NCI-H82 treated with DMSO at 0.1 percent for 48 hours (cell line): ENCODE data around the gene C20orf96.
"Not testable (repeated sequence)": the region's sequence is repeated elsewhere in the genome, so short reads cannot be mapped to it uniquely, and the experiment has no call there.

ENCODE experiments used
- DNase-seq: peaks from one replicate; lab custom pipeline; 2025; ENCODE audit not compliant: unreplicated experiment; lab: John Stamatoyannopoulos, UW

C20orf96 gene

DNA sequence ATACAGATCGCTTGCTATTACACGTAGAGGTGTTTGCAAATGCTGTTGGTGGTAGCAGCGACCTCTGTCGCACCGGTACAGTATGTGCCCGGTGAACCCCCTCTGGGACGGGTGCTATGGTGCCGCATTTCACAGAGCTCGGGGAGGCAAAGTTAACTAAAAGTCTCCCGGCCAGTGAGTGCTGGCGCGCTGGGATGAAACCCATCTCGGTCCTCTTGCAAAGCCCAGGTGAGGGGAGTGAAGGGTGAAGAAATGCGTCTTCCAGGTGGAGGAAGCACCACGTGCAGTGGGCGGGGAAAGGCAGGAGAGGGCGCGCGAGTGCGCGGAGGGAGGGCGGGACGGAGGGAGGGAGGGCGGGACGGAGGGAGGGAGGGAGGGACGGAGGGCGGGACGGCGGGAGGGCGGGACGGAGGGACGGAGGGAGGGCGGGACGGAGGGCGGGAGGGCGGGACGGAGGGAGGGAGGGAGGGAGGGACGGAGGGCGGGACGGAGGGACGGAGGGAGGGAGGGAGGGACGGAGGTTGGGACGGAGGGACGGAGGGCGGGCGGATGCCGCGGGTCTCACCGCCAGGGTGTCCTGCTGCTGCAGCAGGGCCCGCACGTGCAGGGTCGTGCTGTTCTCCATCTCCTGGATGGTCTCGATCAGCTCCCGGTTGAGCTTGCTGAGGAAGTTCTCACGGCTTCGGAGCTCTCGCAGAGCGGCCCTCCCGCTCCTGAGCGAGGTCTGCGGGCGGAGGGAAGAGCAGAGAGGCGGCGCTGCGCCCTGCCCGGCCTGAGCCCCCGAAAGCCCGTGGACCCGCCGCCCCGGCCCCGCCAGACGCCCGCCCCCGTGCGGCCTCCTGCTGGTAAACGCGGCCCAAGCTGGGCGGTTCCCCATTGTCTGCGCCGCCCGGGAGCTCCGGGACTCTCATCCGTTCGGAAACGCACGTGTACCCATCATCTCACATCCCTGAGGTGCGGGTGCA, 11.7 kb downstream of the C20orf96 start:
- DNase-seq = no peak

DNA sequence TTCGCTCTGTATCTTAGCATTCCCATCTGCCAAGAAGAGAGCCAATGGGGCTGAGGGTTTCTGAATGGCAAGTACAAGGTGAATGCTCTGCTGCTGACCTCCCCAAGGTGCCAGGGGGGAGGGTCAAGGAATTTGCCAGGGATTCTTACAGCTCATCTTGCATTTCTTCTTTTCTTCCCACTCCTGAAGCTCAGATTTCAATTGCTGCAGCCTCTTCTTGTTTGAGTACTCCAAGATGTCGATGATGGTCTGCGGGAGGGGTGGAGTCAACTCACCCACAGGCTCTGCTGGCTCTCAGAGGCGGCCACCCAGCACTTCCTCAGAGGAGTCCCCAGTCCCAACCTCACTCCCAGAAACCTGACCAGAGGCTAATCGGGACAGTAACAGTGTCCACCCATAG, 12.4 kb downstream of the C20orf96 start:
- DNase-seq = no peak

DNA sequence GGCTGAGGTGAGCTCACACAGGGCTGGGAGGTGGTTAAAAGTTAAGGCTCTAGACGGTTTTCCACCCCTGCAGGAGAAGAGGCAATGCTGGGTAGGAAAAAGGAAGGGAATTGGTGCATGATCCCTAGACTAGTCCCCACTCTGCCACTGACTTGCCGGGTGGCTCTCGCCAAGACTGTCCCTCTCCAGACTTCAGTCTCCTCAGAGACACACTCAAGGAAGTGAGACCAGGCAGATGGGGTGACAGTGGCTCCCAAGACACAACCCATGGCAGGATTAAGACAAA, 13.1 kb downstream of the C20orf96 start:
- DNase-seq = no peak

DNA sequence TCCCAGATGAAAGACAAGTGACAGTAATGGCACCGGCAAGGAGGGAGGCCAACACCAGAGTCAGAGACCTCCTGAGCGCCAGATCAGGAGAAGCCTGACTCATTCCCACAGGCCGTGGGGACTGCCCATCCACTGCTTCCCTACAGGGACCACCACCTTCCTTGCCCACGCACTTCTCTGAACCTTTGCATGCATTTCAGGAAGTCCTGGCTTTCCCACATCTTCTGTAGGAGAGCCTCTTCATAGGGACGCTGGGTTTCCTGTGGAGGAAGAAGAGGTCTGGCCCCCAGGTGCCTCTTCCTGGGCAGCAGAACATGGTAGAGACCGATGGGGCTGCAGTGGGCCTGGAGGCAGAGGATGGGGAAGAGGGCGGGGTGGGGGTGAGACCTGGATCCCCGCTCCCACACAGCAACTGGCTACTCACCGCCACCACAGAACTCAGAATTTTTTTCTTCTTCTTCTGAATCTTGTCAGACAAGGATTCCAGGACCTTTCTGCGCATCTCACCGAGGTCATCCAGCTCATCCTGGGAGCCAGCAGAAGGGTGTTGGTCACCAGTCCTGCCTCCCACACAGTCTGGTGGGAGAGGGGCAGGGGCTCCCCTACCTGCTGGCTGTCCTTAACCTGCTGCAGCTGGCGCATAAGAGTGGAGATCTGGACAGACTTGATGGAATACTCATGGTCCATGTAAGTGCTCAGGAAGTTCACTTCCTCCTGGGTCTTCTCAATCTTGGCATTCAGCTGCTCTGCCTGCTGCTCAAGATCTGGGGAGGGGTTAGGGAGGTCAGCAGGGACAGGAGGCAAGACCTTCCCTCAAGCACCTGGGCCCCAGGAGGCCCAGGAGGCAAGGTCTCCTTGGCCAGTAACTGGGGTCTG, 13.7 kb downstream of the C20orf96 start:
- DNase-seq = no peak

DNA sequence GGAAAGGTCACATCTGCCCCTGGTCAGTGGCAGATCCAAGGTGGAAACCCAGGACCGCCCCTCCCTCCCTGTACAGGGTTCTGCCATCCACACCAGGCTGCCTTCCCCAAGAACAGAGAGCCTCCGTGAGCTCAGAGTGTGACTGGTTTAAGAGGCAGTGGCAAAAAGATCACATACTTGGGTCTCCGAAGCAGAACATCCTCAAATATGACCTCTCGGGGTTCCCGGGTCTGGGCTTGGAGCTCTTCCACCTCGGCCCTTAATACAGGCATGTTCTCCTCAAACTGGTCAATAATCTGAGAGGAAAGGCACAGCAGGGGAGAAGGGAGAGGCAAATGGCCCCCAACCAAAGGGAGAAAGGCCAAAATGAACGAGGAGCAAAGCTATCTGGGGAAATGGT, 14.8 kb downstream of the C20orf96 start:
- DNase-seq = no peak

DNA sequence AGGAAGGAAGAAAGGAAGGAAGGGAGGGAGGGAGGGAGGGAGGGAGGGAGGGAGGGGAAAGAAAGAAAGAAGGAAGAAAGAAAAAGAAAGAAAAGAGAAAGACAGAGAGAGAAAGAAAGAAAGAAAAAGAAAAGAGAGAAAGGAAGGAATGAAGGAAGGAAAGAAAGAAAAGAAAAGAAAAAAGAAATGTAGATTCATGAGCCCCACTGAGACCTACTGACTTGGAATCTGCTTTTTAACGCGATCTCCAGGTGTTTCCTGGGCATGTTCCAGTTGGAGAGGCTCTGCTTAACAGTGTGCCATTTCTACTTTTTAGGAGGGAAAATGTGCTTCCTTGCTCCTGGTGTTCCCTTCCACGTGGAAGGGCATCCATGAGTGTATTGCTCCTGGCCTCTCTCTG, 16.7 kb downstream of the C20orf96 start:
- DNase-seq = no peak

DNA sequence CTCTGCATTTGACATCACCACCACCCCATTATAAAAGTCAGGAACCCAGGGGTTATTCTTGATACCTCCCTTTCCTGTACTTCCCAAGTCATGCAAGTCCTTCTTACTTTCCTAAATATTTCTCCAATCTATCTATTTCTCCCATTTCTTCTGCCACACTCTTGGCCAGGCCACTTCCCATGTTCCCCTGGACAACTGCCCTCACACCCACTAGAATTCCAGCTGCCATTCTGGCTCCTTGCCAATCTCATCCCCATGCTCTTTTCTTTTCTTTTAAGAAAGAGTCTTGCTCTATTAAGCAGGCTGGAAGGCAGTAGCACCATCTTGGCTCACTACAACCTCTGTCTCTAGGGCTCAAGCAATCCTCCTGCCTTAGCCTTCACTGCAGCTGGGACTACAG, 17.8 kb downstream of the C20orf96 start:
- DNase-seq = no peak

DNA sequence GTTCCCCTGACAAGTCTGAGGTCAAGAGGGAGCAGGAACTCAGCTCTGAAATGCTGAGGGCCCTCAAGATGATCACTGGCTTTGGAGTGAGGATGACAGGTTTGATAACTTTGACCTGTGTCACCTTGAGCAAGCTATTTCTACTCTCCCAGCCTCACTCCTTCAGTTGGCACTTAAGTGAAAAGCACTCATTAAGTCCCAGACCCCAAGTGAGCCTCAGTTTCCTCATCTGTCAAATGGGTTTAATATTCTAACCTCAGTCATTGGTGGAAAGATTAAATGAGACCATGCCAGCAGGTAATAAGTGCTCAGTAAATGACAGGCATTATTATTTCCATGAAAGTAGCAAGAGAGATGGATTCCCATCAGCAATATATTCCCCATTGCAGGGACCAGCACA, 19.0 kb downstream of the C20orf96 start:
- DNase-seq = no peak

DNA sequence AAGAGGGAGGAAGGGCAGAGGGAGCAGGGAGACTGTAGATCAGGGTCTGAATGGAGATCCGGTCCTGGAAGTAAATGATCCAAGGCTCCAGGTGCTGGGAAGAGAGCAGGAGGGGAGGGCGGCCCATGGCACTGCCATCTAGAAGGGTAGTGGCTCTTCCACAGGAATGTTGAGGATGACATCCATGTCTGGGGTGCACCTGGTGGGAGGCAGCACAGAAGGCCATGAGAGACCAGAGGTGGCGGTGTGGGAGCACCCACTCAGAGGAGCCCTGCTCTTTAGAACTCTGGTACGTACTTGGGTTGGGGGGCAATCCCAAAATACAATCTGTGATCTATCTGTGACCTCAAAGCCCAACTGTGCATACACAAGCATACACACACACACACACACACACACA, 19.5 kb downstream of the C20orf96 start:
- DNase-seq = no peak

DNA sequence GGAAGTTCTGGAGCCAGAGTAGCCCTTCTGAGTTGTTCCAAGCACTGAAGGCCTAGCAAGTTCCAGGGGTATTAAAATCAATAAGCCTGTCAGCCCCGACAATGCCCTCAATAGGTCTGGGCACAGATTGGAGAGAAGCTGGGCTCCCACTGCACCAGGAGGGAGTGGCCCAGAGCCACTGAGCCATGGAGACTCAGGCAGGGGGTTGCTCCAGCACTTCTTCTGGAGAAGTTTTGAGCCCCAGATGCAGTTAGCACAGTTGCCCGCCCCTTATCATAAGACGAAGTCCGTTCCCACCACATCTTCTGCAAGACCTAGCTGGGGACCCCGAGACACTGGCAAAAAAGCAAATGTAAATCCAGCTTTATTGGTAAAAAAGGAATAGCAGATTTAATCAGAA, 20.0 kb downstream of the C20orf96 start:
- no peak for DNase-seq

DNA sequence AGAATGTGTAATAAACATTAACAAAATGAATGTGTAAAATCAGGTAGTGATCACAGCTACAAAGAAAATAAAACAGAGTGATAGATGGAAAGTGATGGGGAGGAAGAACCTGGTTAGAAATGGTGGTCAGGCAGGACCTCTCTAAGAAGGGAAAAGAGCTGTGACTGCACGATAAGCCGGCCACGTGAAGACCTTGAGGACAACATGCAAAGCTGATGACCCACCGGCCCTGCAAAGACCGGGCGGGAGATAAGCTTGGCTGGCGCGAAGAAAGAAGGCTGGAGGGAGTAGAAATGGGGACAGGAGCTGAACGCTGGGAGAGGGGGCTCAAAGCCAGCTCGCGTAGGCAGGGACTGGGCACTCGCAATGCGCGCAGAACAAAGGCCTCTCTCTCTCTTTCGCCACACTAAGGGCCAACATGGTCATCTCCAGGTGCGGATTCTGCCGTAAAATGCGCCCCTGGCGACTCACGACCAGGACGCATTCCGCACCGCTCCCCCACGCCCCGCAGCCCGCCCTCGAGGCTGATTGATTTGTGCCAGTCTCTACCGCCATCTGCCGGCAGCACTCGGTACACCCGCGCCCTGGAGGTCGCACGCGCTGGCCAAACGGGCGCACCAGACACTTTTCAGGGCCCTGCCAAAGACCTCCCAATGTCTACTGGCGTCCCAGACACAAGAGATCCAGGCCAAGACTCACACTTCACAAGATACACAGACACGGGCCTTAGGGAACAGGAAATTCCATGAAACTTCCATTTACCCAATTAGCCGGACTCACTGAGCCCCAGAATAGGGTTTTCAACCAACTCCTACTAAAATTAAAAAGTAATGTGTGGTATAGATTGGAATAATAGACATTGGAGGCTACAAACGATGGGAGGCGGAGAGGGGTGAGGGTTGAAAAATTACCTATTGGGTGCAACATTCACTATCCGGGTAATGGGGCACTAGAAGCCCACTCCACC, 23.7 kb downstream of the C20orf96 start:
- DNase-seq = peak; percentile 30

DNA sequence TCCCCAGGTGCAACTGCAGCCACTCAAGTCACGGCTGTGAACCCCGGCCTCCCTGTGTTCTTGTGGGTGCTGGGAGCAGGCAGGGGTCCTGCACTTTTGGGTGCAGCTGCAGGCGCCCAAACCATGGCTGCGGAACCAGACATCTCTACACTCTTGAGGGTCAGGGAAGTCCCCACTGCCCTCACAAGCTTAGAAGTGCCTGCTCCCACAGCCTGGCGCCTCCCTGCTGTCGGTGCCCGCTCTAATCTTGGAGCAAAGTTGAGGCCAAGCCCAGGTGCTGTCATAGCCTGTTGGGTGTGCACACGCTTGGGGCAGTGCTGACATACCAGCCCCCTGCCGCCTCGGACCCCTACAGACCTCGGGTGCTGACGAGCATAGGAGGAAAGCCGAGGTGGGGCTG, 26.8 kb downstream of the C20orf96 start:
- DNase-seq = no peak

DNA sequence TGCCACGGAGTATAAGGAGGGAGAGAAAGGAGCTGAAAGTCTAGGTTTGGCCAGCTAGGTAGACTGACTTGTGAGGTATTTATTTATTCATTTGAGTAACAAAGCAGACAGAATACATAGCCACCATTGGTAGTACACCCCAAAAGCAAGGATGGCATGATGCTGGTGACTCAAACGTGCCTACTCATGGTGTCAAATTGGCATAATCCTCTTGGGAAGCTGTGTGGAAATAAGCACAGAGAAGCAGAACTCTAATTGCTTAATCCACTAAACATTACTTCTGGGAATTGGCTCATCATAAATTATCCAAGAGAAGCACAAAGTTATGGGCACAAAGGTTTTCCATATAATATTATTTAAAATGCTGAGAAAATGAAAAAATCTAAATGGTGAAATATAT, 30.6 kb downstream of the C20orf96 start:
- no peak for DNase-seq

DNA sequence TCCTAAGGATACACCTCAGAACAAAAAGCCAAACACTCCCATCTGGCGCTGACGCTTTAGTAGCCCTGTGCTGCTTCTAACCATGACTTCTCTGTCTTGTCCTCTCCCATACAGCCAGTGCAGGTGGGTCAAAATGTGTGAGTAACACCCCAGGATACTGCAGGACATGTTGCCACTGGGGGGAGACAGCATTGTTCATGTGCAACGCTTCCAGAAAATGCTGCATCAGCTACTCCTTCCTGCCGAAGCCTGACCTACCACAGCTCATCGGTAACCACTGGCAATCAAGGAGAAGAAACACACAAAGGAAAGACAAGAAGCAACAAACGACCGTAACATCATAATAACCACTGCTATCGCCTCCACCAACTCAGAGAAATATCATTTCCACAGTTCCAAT, 31.6 kb downstream of the C20orf96 start:
- no peak for DNase-seq

DNA sequence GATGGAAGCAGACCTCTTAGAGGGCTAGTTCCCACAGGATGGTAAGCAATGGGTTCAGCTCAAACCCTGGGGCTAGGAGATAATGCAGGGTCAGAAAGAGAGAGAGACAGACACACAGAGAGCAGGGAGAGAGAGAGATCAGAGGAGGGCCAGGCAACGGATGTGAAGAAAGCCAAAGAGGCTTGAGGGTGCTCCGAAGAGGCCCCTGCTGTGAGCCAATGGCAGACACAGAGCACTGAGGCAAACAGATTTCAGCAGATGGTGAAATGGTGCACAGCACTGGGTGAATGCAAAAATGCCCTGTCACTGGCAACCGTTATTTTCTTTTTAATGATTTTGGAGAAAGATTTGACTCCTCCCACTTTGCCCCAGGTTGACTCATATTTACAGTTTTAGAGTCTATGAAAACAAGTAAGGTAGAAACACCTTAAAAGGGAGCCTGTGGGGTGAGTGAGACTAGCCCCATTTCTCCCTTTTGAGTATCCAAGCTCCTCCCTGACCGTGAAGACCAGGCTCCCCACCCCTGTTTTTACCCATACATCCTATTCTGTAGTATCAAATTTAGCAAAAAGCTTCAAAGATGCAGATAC, 32.2 kb downstream of the C20orf96 start:
- no peak for DNase-seq

DNA sequence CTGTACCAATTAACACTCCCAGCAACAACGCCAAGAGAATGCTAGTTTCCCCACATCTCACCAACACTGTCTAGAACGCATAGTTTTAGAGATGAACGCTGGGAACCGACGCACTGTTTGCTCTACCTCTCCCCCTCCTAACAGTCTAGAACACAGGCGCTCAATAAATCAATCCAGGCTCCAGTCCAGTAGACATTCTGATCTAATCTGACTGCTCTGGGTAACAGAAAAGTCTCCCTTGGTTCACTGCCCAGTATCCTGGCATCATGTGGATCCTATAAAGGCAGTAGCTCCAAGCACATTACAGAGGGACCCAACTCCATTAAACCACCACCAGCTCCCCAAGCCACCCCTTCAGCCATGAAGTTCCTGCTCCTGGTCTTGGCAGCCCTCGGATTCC, 33.1 kb downstream of the C20orf96 start, which contains the start of gene DEFB132:
Gene DEFB132, plus strand, starts transcription at position 306 of the 400 bp plus-strand sequence. Its CDS starts 55 bp downstream, at position 361.
- DNase-seq = no peak

DNA sequence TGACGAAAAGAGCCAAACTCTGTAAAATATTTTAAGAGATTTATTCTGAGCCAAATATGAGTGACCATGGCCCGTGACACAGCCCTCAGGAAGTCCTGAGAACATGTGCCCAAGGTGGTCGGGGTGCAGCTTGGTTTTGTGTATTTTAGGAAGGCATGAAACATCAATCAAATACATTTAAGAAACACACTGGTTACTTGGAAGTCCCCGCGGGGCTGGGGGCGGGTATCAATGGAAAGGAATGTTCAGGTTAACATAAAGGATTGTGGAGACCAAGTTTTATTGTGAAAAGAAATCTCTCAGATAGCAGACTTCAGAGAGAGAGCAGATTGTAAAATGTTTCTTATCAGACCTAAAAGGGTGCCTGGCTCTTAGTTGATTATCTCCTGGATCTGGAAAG, 37.1 kb downstream of the C20orf96 start:
- DNase-seq = not testable (repeated sequence)

DNA sequence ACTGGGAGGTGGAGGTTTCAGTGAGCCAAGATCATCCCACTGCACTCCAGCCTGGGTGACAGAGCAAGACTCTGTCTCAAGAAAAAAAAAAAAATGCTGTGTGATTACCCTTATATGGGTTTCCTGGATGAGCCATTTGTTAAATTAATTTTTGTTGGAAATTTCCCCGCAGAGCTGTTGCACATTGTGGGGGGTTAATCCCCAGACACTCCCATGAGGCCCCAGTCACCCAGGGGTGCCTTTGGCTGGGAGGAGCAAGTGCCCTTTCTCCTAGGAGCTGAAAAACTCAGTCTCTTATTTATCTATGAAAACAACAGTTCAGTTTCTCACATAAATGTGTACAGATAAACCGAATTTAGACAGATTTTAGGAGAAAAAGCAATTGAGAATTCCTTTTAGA, 37.7 kb downstream of the C20orf96 start:
- no peak for DNase-seq

DNA sequence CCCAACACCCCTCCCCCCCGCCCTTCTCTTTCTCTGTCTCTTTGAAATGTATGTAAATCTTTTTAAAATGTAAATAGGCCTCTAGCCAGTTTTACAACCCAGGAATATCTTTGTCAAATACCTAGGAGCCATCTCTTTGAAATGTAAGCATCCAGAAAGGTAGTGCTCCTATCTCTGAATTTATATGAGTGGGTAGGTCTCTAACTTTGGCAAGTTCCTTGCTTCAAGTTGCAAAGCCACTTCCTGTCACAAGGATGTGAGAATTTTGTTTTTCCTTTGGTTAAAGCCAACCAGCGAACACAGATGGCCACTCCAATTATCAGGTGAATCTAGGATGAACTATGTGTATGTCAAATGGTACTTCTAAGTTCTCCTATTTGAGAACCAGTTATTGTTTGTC, 39.2 kb downstream of the C20orf96 start:
- no peak for DNase-seq

DNA sequence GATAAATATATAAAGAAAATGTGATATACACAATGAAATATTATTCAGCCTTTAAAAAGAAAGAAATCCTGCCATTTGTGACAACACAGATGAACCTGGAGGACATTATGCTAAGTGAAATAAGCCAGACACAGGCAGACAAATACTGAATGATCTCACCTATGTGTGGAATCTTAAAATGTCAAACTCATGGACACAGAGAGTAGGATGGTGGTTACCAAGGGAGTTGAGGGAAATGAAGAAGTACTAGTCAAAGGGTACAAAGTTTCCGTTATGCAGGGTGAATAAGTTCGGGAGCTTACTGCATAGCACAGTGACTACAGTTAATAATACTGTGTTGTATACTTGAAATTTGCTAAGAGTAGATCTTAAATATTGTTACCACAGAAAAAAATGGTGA, 47.6 kb downstream of the C20orf96 start:
- no peak for DNase-seq

DNA sequence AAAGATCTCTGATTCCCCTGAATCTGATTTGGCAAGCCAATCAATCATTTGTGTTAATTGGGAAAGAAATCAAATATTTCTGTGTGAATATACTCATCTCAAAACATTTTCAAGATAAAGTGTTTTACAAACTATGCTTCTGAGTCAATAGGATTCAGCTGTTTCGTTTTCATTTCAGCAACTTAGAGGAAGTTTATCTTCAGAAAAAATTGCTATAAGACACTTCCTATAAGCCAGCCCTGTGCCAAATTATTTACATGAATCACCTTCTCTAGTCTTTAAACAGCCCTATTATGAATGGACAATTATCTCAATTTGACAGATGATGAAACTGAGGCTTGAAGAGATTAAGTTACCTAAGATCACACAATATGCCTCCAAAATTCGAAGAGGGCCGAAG, 52.6 kb downstream of the C20orf96 start:
- DNase-seq = no peak
